ENCODE data around the gene RANGAP1.

The RANGAP1 gene, protein sequence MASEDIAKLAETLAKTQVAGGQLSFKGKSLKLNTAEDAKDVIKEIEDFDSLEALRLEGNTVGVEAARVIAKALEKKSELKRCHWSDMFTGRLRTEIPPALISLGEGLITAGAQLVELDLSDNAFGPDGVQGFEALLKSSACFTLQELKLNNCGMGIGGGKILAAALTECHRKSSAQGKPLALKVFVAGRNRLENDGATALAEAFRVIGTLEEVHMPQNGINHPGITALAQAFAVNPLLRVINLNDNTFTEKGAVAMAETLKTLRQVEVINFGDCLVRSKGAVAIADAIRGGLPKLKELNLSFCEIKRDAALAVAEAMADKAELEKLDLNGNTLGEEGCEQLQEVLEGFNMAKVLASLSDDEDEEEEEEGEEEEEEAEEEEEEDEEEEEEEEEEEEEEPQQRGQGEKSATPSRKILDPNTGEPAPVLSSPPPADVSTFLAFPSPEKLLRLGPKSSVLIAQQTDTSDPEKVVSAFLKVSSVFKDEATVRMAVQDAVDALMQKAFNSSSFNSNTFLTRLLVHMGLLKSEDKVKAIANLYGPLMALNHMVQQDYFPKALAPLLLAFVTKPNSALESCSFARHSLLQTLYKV

DNA sequence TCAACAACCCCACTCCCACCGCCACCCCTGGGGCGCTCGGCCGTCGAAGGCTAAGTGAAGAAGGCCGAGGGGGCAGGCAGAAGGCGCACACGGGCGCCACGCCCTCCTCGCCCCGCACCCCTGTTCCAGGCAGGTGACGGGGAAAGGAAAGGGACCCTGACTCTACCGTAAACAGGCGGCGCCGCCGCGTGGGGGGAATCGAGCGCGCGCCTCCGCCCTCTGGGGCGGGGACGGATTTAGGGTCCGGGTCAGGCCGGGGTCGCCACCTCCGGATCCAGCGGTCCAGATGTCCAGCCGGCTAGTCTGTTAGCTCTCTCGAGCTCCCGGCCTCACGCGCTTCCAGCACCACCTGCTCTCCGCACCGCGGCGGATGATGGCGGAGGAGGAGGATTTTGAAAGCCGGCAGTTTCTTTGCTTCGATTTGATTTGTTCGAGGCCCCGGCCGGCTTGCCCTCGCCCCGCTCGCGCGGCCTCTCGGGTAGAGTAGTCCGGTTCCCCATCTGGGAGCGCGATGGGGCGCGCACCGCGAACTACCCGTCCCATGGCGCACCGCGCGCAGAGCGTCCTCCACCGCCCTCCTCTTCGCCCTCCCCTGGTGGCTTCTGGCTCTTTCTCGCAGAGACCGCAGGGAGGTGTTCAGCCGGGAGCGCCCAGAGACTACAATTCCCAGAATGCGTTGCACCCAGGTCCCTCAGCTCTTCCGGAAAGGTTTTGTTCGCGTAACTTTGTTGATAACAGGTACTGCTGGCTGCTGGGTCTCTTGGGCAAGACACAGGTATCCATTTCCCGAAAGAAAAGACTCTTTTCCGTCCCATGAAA, at the start of gene RANGAP1:
Gene RANGAP1, minus strand, starts transcription at position 368 of the 819 bp plus-strand sequence. CDS start 5,143 bp downstream, outside the sequence.
- DNase-seq = peak; percentile 99

DNA sequence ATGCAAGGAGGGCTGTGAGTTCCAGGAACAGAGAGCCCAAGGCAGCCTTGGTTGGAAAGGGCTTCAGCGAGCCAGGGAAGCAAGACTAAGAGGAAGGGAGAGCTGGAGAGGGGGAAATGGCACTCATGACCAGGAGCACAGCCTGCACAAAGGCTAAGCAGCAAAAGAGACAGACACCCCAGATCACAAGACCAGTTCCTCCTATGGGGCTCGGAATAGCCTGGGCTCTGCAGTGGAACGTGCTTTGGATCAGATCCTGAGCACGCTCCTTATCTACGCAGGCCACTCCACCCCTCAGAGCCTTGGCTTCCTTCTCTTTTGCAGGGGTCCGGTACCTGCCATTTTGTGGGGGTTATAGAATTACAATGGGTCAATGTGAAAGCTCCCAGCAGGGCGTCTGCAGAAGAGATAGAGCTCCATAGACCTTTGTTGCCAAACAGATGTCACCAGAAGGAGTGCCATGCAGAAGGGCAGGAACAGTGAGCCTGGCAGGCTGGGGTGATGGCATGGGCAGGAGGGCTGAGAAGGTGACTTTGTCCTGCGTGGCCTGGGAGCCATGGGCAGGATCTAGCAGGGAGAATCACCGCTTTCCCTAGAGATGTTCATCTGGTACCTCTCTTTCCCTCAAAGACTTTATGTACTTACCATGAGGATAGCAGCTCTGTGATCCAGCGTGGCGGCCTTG, 49.1 kb upstream of the RANGAP1 start:
- DNase-seq = no peak

DNA sequence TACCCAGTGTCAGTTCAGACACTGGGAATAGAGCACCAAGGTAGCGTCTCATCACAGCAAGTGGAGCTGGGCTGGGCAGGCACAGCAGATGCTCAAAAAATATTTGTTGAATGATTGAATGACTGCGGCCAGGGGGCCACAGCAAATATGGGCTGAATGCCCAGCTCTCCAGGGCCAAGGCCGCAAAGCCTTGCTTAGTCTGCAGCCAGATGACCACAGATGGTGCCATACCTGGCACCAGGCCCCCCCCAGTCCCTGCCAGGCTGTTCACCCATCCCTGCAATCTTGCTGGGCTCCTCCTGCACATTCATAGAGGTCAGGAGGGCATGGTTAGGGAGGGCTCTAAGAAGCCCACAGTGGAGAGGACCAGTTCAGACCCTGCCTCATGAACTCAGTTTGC, 48.2 kb upstream of the RANGAP1 start:
- DNase-seq = no peak

DNA sequence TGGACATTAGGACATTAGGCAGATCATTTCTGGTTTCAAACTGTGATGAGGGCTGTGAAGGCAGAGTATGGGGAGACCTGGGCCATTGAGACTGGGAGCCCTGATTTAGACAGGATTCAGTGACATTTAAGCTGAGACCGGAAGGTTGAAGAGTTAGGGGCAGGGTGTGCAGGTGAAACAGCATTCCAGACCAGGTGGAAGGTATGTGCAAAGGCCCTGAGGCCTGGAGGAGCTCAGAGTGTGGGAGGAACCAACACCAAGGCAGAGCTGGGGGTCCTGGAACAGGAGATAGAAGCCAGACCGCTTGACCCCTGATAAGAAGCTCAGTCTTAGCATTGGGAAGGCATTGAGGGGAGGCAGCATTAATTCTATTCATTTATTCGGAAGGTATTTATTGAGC, 47.8 kb upstream of the RANGAP1 start:
- DNase-seq = no peak

DNA sequence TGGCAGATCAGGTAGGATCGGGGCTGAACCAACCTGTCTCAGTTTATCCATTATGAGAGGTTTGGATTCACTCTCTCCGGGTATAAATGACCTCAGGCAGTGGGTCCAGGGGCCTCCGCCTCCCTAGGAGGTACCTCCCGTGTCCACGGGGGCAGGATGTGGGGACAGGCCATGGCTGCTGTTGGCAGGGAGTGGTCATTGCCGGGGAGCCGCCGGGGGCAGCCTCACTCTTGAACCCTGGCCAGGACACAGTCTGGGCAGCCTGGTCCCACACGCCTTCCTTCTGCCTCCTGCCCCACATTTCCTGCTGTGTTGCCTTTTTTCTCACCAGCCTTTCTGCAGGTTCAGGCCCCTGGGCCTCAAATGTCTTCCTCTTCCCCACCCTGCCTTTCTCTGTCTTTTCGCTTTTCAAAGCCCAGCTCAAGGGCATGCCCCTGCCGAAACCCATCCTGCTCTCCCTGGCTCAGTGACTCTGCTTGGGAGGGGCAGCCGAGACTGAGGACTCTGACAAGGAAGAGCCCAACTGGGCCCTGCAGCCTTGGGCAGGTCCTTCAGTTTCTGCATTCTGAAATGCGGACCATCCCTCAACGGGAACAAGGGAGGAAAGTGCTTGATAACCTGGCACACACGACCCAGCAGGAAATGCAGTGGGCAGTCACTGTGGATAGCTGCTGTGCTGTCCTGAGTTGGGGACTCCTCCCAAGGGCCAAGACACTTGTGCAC, 46.4 kb upstream of the RANGAP1 start:
- no peak for DNase-seq

DNA sequence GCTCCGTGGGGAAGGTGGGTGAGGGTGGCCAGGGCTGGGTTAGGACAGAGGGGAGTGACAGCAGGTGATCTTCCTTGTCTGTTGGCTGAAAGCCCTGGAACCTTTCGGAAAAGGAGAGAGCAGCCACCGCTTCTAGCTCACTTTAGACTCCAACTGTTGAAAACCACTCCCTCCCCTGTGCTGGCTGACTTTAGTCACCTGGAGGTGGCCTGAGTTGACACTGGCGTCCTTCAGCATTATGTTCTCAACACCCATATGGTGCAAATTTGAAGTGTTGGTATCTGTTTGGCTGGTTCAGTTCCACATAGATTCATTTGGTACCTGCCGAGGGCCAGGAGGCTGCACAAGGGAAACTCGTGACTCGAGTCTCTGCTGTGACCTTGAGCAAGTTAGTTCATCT, 44.2 kb upstream of the RANGAP1 start:
- no peak for DNase-seq

DNA sequence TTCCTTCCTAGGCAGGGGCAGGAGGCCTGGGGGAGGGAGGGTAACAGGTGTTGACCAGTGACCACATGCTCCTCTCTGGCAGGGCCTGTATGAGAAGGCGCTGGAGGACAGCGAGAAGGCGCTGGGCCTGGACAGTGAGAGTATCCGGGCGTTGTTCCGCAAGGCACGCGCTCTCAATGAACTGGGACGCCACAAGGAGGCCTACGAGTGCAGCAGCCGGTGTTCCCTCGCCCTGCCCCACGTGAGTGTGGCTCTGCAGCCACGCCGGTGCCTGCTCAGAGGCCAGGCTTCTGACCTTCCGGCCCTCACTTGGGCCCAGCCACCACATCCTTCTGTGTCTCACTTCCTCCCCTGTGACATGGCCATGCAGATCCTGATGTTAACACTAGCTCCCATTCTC, 41.1 kb upstream of the RANGAP1 start:
- no peak for DNase-seq

DNA sequence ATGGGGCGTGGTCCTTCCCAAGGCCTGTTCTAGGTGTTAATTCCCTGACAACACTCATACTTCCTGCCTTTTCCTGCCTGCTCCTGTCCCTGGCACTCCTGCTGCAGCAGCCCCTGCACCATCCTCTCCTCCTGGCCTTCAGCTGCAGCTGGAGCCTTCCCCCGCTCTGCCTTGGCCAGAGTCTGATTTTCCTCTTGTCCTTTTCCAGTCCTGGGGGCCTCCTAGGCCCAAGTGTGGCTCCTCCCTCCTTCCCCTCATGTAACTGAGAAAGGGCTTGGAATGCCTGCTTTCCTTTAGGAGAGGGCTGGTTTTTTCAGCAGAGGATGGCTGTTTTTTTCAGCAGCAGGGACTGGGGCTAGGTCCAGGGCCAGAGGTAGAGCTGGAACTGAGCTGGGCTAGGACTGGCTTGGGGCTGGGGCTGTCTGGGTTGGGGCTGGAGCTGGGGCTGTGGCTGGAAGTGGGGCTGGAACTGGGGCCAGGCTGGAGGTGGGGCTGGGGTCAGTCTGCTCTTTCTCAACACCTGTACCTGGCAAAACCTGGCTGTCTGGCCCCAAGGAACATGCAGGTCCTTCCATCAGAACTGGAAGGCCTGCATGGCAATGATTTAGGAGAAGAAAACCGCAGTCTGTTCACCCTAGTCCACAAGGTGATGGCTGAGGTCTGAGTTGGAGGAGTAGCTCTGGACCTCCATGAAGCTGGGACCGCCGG, 39.0 kb upstream of the RANGAP1 start:
- no peak for DNase-seq

DNA sequence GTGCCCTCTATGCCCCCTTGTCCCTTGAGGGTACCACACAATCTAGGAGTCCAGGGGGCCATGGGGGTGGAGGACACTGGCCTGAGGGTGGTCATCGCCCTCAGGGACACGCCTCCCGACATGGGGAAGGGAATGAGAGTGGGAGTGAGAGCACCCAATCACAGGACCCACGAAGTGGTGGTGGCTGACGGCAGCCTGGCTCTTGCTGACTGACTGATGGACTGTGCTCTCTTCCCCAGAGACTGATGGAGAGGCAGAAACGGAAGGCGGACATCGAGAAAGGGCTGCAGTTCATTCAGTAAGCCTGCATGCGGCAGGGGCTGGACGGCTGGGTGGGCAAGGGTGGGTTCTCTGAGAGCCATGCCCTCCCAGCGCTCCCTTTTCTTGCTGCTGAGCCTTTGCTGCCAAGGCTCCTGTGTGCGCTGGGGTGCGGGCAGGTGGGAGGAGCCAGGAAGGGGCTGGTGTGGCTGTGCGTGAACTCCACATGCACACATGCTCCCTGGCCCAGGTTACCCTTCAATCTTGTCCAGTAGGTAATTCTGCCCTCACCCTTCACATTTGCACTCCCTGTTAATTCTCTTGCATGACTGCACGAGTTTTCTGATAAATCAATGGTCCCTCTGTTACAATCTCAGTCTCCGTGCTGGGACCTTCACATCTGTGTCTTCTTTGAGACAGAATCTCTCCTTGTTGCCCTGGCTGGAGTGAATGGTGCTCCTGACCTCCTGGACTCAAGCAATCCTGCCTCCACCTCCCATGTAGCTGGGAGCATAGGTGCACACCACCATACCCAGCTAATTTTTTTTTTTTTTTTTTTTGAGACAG, 34.6 kb upstream of the RANGAP1 start:
- DNase-seq = no peak

DNA sequence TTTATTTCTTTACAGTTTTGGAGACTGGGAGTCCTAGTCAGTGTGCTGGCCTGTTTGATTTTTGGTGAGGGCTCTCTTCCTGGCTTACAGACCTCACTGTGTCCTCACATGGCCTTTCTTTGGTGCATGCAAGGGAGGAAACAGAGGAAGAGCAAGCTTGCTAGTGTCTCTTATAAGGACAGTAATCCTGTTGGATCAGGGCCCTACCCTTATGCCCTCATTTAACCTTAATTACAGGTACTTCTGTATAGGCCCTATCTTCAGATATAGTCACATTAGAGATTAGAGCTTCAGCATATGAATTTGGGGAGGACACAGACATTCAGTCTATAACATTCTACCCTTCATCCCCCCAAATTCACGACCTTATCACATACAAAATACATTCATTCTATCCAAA, 29.6 kb upstream of the RANGAP1 start:
- no peak for DNase-seq

DNA sequence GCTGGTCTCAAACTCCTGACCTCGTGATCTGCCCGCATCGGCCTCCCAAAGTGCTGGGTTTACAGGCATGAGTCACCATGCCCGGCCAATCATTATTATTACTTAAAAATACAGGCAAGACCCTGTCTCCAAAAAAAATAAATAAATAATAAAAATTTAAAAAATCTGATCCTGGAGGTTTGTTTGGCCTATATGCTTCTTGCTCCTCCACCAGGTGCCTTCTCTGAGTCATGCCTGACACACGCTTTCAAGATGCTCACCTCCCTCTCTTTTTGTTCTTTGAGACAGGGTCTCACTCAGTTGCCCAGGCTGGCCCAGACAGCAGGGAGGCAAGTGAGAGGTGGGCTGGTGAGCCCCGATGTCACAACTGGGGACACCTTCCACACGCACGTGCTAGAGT, 28.8 kb upstream of the RANGAP1 start:
- DNase-seq = no peak

DNA sequence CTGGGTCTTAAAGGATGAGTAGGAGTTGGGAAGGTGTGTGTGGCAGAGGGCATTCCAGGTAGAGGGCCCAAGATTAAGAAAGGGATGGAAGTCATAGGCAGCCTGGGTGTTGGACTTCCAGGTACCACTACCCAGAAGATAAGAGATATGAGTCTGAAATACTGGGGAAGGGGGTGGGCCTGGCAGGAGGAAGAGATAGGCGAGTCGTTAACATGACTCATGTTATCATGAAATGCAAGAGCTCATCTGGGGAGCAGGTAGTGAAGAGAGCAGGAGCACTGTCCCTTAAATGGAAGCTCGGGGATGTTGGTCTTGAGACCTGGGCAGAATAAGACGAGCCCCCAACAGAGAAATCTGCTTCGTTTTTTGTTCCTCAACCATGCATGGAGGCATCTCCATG, 25.5 kb upstream of the RANGAP1 start:
- no peak for DNase-seq

DNA sequence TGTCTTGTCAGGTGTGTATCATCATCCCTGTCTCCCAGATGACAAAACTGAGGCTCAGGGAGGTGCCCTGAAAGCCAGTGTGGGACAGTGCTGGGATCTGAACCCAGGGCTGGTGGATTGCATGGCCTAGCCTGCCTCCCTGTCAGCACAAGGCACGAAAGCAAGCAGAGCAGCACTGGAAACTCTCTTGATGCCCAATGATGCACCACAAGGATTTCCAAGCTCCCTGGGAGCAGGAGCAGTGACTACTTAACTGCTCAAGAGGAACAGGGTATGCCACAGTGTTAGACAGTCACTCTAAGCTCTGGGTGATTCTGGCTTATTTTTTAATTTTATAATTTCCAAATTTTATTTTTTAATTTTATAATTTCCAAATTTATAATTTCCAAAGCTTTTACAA, 24.3 kb upstream of the RANGAP1 start:
- no peak for DNase-seq

DNA sequence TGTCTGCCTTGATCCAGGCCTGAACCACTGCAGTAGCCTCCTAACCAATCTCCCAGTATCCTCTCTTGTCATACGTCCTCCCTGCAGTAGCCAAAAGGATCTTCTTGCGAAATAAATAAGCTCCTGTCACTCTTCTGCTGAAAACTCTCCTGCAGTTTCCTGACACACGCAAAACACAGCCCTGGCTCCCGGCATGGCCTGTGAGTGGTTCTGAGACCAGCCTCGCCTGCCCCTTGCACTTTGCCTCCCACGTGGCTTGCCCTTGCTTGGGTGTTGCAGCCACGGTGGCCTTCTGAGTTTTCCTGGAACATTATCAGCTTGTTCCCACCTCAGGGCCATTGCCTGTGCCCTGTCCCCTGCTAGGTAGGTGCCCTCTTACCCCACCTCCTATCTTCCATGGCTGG, 22.6 kb upstream of the RANGAP1 start:
- DNase-seq = no peak

DNA sequence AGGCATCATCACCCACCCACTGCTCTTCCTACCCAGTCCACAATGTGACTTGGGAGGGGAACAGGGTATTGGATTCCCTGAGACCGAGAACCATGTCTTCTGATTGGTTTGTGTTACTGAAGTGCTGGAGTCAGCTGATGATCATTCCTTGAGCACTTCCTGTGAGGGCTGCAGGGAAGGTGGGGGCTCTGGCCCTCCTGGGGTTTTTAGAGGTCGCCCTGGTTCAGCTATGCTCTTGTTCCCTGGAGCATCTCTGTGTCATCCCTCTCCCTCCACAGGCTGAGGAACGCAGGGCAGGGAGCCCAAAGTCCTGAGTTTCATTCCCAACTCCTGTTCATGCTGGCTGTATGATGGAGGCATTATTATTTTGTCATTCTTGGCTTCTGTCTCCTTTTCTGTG, 22.1 kb upstream of the RANGAP1 start:
- peak; percentile 21 for DNase-seq

DNA sequence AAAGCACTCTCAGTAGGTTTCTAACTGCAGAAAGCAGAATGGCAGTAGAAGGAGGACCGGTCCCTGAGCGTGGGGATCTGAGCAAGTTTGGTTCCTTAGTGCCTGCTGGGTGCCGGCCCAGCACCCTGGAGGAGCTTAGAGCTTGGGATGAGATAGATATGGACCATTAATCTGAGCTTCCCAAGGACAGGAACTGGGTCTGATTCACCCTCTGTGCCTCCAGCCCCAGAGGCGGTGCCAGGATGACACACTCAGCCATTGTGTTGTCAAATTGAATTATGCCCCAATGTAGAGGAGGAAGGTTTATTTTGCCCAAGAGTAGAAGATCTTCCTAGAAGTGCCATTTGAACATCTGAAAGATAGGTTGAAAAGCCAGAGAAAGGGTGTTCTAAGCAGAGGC, 19.7 kb upstream of the RANGAP1 start:
- DNase-seq = peak; percentile 73

DNA sequence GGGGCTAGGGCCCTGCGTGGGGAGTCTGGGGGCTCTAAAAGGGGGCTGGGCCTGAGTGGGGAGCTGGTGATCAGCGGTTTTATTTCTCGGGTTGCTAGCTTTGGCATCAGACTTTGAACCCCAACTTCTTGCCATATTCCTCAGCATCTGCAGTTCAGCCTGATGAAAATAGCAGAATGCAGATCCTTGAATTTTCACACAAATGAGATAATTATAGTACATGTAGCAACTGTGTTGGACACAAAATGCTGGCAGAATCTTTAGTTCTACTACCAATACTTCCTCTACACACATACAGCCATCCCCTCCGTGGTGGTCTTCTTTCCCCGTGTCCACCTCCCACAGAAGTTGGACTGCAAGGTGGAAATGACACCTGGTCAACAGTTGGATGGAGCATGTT, 16.8 kb upstream of the RANGAP1 start:
- no peak for DNase-seq

DNA sequence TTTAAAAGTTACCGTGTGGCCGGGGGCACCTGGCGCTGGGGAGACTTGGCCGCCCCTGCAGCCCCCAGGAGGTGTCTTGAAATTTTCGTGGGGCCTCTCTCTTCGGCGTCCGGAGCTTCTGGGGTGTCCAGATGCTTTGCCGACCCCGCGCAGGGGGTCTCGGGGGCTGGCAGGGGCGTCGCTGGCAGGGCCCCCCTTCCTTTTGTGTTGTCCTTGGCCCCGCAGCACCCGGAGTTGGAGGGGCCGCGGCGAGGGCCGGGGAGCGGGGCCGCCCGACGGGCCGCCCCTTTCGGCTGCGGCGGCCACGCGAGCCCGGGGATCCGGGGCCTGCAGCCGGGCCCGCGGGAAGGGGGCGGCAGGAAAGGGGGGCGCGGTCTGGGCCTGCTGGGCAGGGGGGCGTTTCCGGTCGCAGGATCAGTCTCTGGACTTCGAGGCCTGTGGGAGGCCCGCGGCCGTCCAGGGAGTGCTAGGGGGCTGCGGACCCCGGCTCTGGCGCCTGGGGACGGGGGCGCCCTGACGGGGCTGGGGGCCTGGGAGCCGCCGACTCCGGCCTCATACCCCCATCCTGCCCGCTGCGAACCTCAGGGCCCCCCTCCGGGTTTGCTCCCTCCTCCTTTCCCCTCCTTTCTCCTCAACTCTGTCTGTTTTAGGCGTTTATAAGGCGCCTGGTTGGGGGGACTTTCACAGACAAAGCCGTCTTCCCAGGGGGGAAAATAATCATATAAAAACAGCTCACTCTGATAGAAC, 16.2 kb upstream of the RANGAP1 start:
- no peak for DNase-seq

DNA sequence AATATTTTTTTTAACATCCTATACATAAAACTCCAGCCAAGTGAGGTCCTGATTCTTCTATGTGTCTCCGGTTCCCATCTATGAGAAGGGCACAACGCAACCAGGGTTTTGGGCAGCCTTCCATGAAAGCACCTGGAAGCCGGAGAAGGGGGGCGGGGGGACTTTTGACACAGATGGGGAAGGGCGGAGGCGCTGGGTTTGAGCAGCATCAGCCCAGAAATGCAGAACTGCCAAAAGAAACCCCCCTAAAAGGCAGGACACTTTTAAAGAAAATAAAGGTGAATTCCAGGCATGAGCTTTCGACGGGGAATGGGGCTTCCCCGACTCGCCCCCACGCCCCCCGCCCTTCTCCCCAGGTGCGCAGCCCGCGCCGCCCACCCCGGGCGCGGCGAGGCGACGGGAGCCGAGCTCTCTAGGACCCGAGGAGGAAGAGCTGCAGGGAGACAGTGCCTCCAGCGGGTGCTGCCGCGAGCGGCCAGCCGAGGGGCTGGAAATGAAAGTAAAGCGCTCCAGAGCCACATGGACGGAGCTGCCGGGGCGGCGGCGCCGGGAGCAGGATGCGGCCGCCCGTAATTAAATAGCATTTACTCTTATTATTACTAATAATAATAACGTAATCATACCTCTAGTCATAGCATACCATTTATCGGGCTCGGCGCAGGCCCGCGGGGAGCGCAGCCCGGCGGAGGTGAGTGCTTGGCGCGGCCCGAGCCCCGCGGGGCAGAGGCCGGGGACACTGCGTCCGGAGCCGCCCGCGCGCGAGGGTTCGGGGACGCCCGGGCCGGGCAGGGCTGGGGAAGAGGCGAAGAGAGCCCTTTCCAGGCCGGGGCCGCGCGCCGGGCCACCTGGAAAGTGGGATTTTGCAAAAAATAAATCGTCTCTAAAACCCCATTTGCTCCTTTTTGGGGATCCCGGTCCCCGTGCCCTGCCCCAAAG, 15.4 kb upstream of the RANGAP1 start, which contains the start of gene ZC3H7B:
Gene ZC3H7B, plus strand, starts transcription at position 441 of the 936 bp plus-strand sequence. CDS start 19,136 bp downstream, outside the sequence.
- peak; percentile 87 for DNase-seq
